Measurements from ENCODE around the gene HPSE2. TPM values are rescaled to one million over a fixed set of nuclear protein-coding genes. Genes with fewer than 3 reads are reported as not detected.

Gene HPSE2
- total RNA-seq, 4 donors from 2014 or later: not detected

- TF ChIP-seq POLR2A (IDR thresholded peaks at IDR 0.05) (no peak), CTCF (IDR thresholded peaks at IDR 0.05) (no peak)
- no peak overlapping the region for H3K4me3 ChIP-seq (replicated peaks in 1 of 3)
- DNase-seq: no peak
- no peaks in the 10 kb centered on the region for H3K36me3 ChIP-seq
- H3K4me1 ChIP-seq: no peaks in the 10 kb centered on the region
- H3K27ac ChIP-seq: no peak overlapping the region
- no peaks in the 10 kb centered on the region for H3K9me3 ChIP-seq
- no peaks in the 10 kb centered on the region for H3K27me3 ChIP-seq
- WGBS, 2 donors: 93 to 96% methylated on average over 6 to 10 of the region's 10 CpGs
- intact Hi-C loops (cut with DNase I): no loop called here
Measured at GRCh38 chr10:99042051-99042771, 193.4 kb downstream of the HPSE2 start.

DNA sequence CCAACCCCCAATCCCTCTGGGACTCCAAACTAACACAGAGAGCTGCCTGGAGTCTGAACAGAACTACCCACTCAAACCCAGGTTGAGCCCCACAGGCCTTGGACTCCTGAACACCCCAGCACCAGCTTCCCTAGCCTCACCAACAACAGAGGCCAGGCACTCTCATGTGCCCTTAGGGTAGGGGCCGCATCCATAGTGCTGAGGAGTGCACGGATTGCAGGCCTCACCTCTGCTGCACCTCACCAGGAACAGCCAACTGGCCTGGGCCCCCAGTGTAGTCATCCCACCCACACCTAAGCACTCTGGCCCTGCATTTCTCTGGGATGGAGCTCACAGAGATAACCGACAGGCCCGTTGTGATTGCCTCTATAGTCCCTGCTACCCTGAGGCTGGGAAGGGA lies 194.2 kb downstream of the HPSE2 start:
- TF ChIP-seq CTCF (IDR thresholded peaks at IDR 0.05) (no peak), POLR2A (IDR thresholded peaks at IDR 0.05) (no peak)
- no peak for DNase-seq
- no peaks in the 10 kb centered on the region for H3K4me1 ChIP-seq
- intact Hi-C loops (cut with DNase I): no loop called here
- no peaks in the 10 kb centered on the region for H3K27me3 ChIP-seq
- no peaks in the 10 kb centered on the region for H3K9me3 ChIP-seq
- no peaks in the 10 kb centered on the region for H3K36me3 ChIP-seq
- 83 to 98% methylated on average over 1 to 4 of the region's 4 CpGs for WGBS, 2 donors
- H3K4me3 ChIP-seq (replicated peaks in 1 of 3): no peak overlapping the region
- no peak overlapping the region for H3K27ac ChIP-seq

DNA sequence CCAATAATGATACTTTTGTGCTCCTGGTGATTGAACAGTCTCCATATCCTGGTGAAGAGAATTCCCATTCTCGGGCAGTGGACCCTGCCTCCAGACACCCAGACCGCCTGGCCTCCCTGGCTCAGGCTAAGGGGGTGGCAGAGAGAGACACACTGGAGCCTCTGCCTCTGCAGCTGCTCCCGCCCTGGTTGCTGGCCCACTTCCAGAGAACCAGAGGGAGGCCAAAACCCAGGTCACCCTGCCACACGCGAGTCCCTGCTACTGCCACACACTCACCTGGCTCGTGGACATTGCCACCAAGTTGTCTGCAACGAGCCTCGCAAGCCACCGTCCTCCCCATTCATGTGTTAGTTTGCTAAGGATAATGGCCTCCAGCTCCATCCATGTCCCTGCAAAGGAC lies 221.8 kb downstream of the HPSE2 start:
- Histone ChIP-seq H3K27me3 (no peaks in the 10 kb centered on the region), H3K9me3 (no peaks in the 10 kb centered on the region), H3K4me3 (replicated peaks in 1 of 3) (no peak overlapping the region), H3K36me3 (no peaks in the 10 kb centered on the region), H3K27ac (no peak overlapping the region), H3K4me1 (no peaks in the 10 kb centered on the region)
- TF ChIP-seq POLR2A (IDR thresholded peaks at IDR 0.05) (no peak), CTCF (IDR thresholded peaks at IDR 0.05) (no peak)
- 91 to 94% methylated on average over 9 of the region's 9 CpGs for WGBS, 2 donors
- intact Hi-C loops (cut with DNase I): no loop called here
- no peak for DNase-seq

GRCh38 chr10:99010286-99010685 lies 225.4 kb downstream of the HPSE2 start:
- Histone ChIP-seq H3K27ac (no peak overlapping the region), H3K4me3 (replicated peaks in 1 of 3) (no peak overlapping the region), H3K9me3 (no peaks in the 10 kb centered on the region), H3K27me3 (no peaks in the 10 kb centered on the region), H3K4me1 (no peaks in the 10 kb centered on the region), H3K36me3 (no peaks in the 10 kb centered on the region)
- TF ChIP-seq POLR2A (IDR thresholded peaks at IDR 0.05): no peak
- no peak for TF ChIP-seq CTCF (IDR thresholded peaks at IDR 0.05)
- intact Hi-C loops (cut with DNase I): no loop called here
- DNase-seq: no peak

GRCh38 chr10:99008054-99008453 lies 227.6 kb downstream of the HPSE2 start:
- no peak for DNase-seq
- no peak overlapping the region for H3K4me3 ChIP-seq (replicated peaks in 1 of 3)
- H3K27me3 ChIP-seq: no peaks in the 10 kb centered on the region
- H3K36me3 ChIP-seq: no peaks in the 10 kb centered on the region
- no peaks in the 10 kb centered on the region for H3K4me1 ChIP-seq
- intact Hi-C loops (cut with DNase I): no loop called here
- 57 to 63% methylated on average over 2 of the region's 2 CpGs for WGBS, 2 donors
- TF ChIP-seq CTCF (IDR thresholded peaks at IDR 0.05) (no peak), POLR2A (IDR thresholded peaks at IDR 0.05) (no peak)
- H3K27ac ChIP-seq: no peak overlapping the region
- H3K9me3 ChIP-seq: no peaks in the 10 kb centered on the region
